ENCODE results near the gene RHAG.
"Not testable (repeated sequence)": the region's sequence is repeated elsewhere in the genome, so short reads cannot be mapped to it uniquely, and the experiment has no call there.

The RHAG gene

GRCh38 chr6:49636713-49637349 lies at the start of gene RHAG:
RHAG (minus strand) TSS chr6:49636839; CDS start chr6:49636812, 27 bp downstream.
- DNase-seq (ENCODE audit: low spot score): no peak

- DNase-seq (ENCODE audit: low spot score): no peak
These were observed 40.1 kb upstream of the RHAG start for GRCh38 chr6:49676671-49677281.

GRCh38 chr6:49675816-49676215 lies 39.2 kb upstream of the RHAG start:
- no peak for DNase-seq (ENCODE audit: low spot score)

GRCh38 chr6:49668083-49668511 lies 31.5 kb upstream of the RHAG start:
- DNase-seq (ENCODE audit: low spot score): no peak

GRCh38 chr6:49666930-49667757 lies 30.5 kb upstream of the RHAG start:
- DNase-seq (ENCODE audit: low spot score): no peak

- DNase-seq (ENCODE audit: low spot score): no peak
These were observed 29.8 kb upstream of the RHAG start for GRCh38 chr6:49666480-49666879.

- DNase-seq (ENCODE audit: low spot score): no peak
These were observed 28.2 kb upstream of the RHAG start for GRCh38 chr6:49664817-49665216.

- DNase-seq (ENCODE audit: low spot score): not testable (repeated sequence)
These were observed 27.4 kb upstream of the RHAG start for GRCh38 chr6:49664054-49664453.

GRCh38 chr6:49662892-49663261 lies 26.2 kb upstream of the RHAG start:
- DNase-seq (ENCODE audit: low spot score): no peak

GRCh38 chr6:49662231-49662891 lies 25.7 kb upstream of the RHAG start:
- no peak for DNase-seq (ENCODE audit: low spot score)

GRCh38 chr6:49653942-49654341 lies 17.3 kb upstream of the RHAG start:
- DNase-seq (ENCODE audit: low spot score): no peak

GRCh38 chr6:49653438-49653837 lies 16.8 kb upstream of the RHAG start:
- no peak for DNase-seq (ENCODE audit: low spot score)

GRCh38 chr6:49651239-49651638 lies 14.6 kb upstream of the RHAG start:
- no peak for DNase-seq (ENCODE audit: low spot score)

- DNase-seq (ENCODE audit: low spot score): no peak
These were observed 13.3 kb upstream of the RHAG start for GRCh38 chr6:49649988-49650387.

- DNase-seq (ENCODE audit: low spot score): no peak
These were observed 11.4 kb upstream of the RHAG start for GRCh38 chr6:49648036-49648435.

- DNase-seq (ENCODE audit: low spot score): no peak
These were observed 10.8 kb upstream of the RHAG start for GRCh38 chr6:49647476-49647875.

- no peak for DNase-seq (ENCODE audit: low spot score)
These were observed 10.3 kb upstream of the RHAG start for GRCh38 chr6:49646942-49647341.

GRCh38 chr6:49646130-49646824 lies 9.6 kb upstream of the RHAG start:
- no peak for DNase-seq (ENCODE audit: low spot score)

- DNase-seq (ENCODE audit: low spot score): no peak
These were observed 8.5 kb upstream of the RHAG start for GRCh38 chr6:49645139-49645538.

GRCh38 chr6:49639177-49639817 lies 2.7 kb upstream of the RHAG start:
- no peak for DNase-seq (ENCODE audit: low spot score)

GRCh38 chr6:49637350-49637731 lies 702 bp upstream of the RHAG start:
- DNase-seq (ENCODE audit: low spot score): no peak
